BJ (cell line): ENCODE results near the gene PDZD2. TPM values are rescaled to one million over a fixed set of nuclear protein-coding genes. Genes with fewer than 3 reads are reported as not detected.

ENCODE experiments used
- CTCF ChIA-PET: fragments of 350-600 bp; formaldehyde crosslinking; extraction: SDS; loops from one replicate; lab custom pipeline; 2021; ENCODE audit warnings: antibody characterized with exemption, inconsistent platforms; lab: Yijun Ruan, JAX
- POLR2A ChIA-PET: fragments of 300-600 bp; sonication (Branson Sonifier 250); formaldehyde crosslinking; extraction: SDS; loops from one replicate; lab custom pipeline; 2021; ENCODE audit warnings: antibody characterized with exemption; lab: Charles Lee
- DNase-seq: peaks from one replicate; pipeline ENCODE4 v3.0.0-alpha.2; 2011; ENCODE audit warnings: low read depth
- H3K27me3 ChIP-seq: 2 replicates; pipeline ENCODE4 v1.6.0; 2011; ENCODE audit warnings: low read length; ENCODE audit not compliant: control insufficient read depth, insufficient read depth
- H3K36me3 ChIP-seq: 2 replicates; pipeline ENCODE4 v1.5.1; 2011; ENCODE audit warnings: low read length; ENCODE audit not compliant: control insufficient read depth, insufficient read depth
- H3K4me3 ChIP-seq: 2 replicates; pipeline ENCODE4 v1.5.1; 2011; ENCODE audit warnings: low read depth, mild to moderate bottlenecking, control low read depth, low read length
- polyA plus RNA-seq: library from polyadenylated mRNA; depleted of rRNA; stranded (reverse); fragments of >200 nt; gene quantifications from 2 replicates; pipeline ENCODE4 v1.2.3, GENCODE V29; 2011
- TF ChIP-seq, protein P1 (sequence below): IDR thresholded peaks from 2 replicates; pipeline ENCODE4 v1.5.1; 2011; ENCODE audit warnings: low read depth, mild to moderate bottlenecking, control low read depth, inconsistent platforms, low read length, moderate library complexity; ENCODE audit not compliant: insufficient read depth

PDZD2 gene
- polyA plus RNA-seq, 1 experiment, result 0.06 TPM

DNA sequence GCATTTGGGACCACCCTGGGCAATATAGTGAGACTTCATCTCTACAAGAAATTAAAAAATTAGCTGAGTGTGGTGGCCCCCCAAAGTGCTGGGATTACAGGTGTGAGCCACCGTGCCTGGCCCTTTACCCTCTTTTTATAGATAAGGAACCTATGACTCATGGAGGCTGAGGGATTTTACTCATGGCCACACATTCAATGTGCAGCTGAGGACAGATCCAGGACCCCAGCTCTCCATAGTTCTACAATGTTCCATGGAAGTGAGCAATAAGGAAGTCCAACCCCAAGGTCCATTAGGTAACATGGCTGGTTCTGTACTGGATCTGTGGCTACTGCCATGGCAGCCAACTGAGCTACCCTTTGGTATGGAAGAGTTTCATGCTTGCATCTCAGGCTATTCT lies 25.3 kb upstream of the PDZD2 start:
- Histone ChIP-seq H3K27me3 (peaks cover 2% of the 10 kb centered on the region; the same call in 1 of the 2 replicates), H3K4me3 (no peak overlapping the region), H3K36me3 (no peaks in the 10 kb centered on the region)
- CTCF ChIA-PET, result interaction anchor here (2.0 kb wide), 1 partner anchor 25 kb away, joined by 7 read pairs; the partner anchor contains the start of gene PDZD2
- POLR2A ChIA-PET, result no interaction called here
- TF ChIP-seq, protein P1, sequence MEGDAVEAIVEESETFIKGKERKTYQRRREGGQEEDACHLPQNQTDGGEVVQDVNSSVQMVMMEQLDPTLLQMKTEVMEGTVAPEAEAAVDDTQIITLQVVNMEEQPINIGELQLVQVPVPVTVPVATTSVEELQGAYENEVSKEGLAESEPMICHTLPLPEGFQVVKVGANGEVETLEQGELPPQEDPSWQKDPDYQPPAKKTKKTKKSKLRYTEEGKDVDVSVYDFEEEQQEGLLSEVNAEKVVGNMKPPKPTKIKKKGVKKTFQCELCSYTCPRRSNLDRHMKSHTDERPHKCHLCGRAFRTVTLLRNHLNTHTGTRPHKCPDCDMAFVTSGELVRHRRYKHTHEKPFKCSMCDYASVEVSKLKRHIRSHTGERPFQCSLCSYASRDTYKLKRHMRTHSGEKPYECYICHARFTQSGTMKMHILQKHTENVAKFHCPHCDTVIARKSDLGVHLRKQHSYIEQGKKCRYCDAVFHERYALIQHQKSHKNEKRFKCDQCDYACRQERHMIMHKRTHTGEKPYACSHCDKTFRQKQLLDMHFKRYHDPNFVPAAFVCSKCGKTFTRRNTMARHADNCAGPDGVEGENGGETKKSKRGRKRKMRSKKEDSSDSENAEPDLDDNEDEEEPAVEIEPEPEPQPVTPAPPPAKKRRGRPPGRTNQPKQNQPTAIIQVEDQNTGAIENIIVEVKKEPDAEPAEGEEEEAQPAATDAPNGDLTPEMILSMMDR, result no peak
- DNase-seq, result no peak

DNA sequence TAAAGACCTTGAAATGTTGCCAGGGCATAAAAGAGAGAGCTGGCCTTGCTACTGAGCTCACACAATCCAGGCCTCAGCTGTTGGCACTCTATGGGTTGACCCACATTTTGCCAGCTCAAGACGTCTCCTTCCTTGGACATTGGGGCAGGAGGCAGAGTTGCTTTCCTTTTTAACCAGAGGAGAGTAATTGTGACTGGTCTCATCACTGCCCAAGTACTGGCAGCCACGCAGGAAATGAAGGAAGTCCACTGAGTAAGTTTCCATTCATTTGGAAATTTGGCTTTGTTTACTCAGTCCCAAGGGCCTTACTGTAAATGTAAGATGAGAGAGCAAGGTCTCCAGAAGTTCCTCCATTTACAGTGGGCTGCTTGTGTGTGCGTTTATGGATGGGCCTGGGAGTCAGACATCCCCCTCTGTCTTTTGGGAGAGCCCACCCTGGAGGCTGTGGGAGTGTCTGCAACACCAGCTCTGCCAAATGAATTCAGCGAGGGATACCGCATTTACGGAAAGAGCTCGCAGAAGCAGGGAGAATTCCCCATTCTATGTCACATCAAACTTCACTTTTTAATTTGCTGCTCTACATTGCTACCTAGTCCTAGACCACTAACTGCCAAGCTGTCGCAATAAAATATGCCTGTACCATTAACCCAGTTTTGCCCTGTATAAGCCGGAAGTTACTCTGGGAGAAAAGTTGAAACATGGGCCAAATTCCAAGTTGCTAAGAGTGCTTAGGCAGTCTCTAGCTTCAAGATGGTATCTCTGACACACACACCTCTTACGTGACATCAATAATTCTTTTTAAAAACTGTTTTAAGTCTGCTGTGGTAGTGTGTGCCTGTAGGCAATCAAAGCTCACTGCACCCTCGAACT lies 24.5 kb upstream of the PDZD2 start:
- ChIA-PET CTCF (interaction anchor here (2.0 kb wide), 1 partner anchor 24 kb away, joined by 7 read pairs; the partner anchor contains the start of gene PDZD2), POLR2A (no interaction called here)
- TF ChIP-seq, protein P1, result no peak
- Histone ChIP-seq H3K36me3 (no peaks in the 10 kb centered on the region), H3K4me3 (no peak overlapping the region), H3K27me3 (peaks cover 2% of the 10 kb centered on the region; the same call in 1 of the 2 replicates)
- DNase-seq, result no peak

DNA sequence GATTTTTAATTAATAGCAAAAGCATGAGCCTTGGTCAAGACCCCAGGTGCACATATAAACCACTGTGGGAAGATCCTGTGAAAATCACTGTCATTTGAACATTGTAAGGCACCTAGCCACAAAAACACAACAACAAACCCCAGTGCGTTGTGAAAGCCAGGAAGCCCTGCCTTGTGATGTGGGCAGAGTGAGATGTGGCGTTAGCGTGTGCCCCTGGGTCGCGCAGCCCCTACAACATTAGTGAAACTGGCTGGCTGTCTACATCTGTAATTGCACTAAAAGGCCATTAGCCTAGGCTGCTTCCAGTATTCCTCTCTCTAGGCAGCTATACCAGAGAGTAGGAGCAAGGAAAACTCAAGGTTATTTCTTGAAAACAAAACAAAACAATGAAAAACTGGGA lies 21.1 kb upstream of the PDZD2 start:
- TF ChIP-seq, protein P1, result no peak
- POLR2A ChIA-PET, result no interaction called here
- Histone ChIP-seq H3K36me3 (no peaks in the 10 kb centered on the region), H3K4me3 (no peak overlapping the region), H3K27me3 (peaks cover 2% of the 10 kb centered on the region; the same call in 1 of the 2 replicates)
- DNase-seq, result no peak
- CTCF ChIA-PET, result interaction anchor here (0.9 to 1.5 kb wide), 2 partner anchors 11 to 21 kb away, joined by 3 to 7 read pairs; no protein-coding TSS in a partner anchor

DNA sequence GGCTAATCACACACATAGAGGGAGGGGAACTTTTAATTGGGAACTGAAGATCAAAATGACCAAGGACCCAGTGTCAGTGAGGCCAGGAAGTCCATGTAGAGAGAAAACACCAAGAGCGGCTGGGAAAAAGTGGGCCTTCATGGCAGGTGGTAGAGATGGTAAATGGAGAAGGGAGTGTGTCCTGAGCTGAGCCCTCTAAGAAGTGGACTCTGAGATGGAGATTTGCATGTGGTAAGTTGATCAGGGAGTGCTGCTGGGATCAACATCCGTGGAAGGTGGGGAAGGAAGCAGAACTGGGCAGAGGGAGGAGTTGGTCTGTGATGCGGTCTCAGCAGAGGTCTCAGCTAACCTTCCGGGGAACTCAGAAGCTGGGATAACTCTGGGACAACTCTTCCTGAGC lies 18.9 kb upstream of the PDZD2 start:
- TF ChIP-seq, protein P1, result no peak
- Histone ChIP-seq H3K27me3 (peaks cover 2% of the 10 kb centered on the region; the same call in 1 of the 2 replicates), H3K4me3 (no peak overlapping the region), H3K36me3 (no peaks in the 10 kb centered on the region)
- no peak for DNase-seq
- ChIA-PET POLR2A (no interaction called here), CTCF (interaction anchor here (1.3 kb wide), 1 partner anchor 18 kb away, joined by 3 read pairs; no protein-coding TSS in a partner anchor)

DNA sequence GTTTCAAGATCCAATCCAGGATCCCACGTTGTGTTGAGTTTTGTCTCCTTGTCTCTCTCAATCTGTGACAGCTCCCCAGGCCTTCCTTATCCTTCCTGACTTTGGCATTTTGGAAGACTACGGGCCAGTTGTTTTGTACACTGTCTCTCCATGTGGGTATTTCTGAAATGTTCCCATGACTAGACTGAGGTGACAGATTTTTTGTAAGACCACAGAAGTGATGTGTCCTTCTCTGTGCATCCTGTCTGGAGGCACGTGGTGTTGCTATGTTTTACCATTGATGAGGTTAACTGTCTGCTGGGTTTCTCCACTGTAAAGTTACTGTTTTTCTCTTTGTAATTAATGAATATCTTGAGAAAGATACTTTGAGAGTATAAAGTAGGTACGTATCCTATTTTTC lies 15.7 kb upstream of the PDZD2 start:
- TF ChIP-seq, protein P1, result no peak
- H3K27me3 ChIP-seq, result peaks cover 5% of the 10 kb centered on the region
- POLR2A ChIA-PET, result no interaction called here
- H3K4me3 ChIP-seq, result no peak overlapping the region
- CTCF ChIA-PET, result no interaction called here
- H3K36me3 ChIP-seq, result no peaks in the 10 kb centered on the region
- DNase-seq, result no peak
